ENCODE results near the gene ROBO1.

GRCh38 chr3:79236496-79236895 lies 531.3 kb downstream of the ROBO1 start:
- TF ChIP-seq CTCF (IDR thresholded peaks at IDR 0.05; ENCODE audit: insufficient read depth, low read length, poor library complexity, severe bottlenecking) (no peak), EZH2phosphoT487 (conservative IDR thresholded peaks at IDR 0.05; ENCODE audit: low read length) (no peak)
